Skeletal muscle satellite cell (primary cell): ENCODE results near the gene EPB41L4A.

Experiments
- H3K27me3 ChIP-seq: 2 replicates; pipeline ENCODE4 v1.7.0; 2013; ENCODE audit warnings: low read length; ENCODE audit not compliant: control insufficient read depth, insufficient read depth
- H3K36me3 ChIP-seq: 2 replicates; pipeline ENCODE4 v1.7.0; 2013; ENCODE audit warnings: mild to moderate bottlenecking, control low read depth, low read length; ENCODE audit not compliant: insufficient read depth
- H3K4me1 ChIP-seq: 2 replicates; pipeline ENCODE4 v1.7.0; 2013; ENCODE audit warnings: low read length; ENCODE audit not compliant: control insufficient read depth, insufficient read depth
- H3K4me2 ChIP-seq: 2 replicates; pipeline ENCODE4 v1.7.0; 2013; ENCODE audit warnings: mild to moderate bottlenecking, low read length
- H3K4me3 ChIP-seq: 2 replicates; pipeline ENCODE4 v1.7.0; 2013; ENCODE audit warnings: low read length
- H3K9ac ChIP-seq: 2 replicates; pipeline ENCODE4 v1.7.0; 2013; ENCODE audit warnings: mild to moderate bottlenecking, low read depth, low read length, moderate library complexity
- H3K9me3 ChIP-seq: replicated peaks from 2 replicates; pipeline ENCODE4 v1.7.0; 2013; ENCODE audit warnings: mild to moderate bottlenecking, control low read depth, low read length

EPB41L4A gene

DNA sequence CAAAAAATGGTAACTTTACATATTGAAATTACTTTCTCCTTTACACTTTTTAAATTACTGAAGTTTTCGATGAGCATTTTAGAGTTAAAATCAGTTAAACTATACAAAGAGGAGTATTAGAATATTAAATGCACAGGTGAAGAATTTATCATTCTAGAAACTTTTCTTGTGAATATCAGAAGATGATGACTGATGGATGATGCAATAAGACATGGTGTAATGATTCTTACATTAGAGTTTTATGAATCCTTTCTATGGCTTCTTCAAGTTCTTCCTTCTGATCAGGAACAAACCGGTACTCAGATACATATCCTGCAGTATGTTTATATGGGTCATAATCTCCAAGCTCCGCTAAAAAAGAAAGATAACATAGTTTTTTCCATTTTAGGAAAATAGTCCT lies 154.4 kb downstream of the EPB41L4A start:
- Histone ChIP-seq H3K27me3 (no peaks in the 10 kb centered on the region), H3K4me1 (no peaks in the 10 kb centered on the region), H3K4me2 (no peak overlapping the region), H3K36me3 (no peaks in the 10 kb centered on the region), H3K4me3 (no peak overlapping the region), H3K9ac (no peak overlapping the region), H3K9me3 (no peaks in the 10 kb centered on the region)

DNA sequence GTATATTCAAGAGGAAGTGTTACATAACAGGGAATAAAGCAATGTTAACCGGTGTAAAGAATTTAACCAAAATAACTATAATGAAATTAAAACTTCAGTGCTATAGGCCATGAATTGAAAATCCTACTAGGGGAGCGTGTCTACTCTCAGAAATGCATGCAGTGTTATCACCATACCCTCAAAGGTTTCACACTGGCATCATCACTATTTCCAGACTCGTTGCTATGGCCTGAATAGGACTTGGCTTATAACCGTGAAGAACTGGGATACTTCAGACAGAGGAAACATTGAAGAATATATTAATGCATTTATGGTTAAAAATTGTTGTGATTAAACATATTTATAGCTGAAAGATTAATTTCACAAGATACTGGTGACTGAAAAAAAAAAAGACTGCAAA lies 154.9 kb downstream of the EPB41L4A start:
- Histone ChIP-seq H3K4me1 (no peaks in the 10 kb centered on the region), H3K9me3 (no peaks in the 10 kb centered on the region), H3K27me3 (no peaks in the 10 kb centered on the region), H3K4me2 (no peak overlapping the region), H3K36me3 (no peaks in the 10 kb centered on the region), H3K4me3 (no peak overlapping the region), H3K9ac (no peak overlapping the region)

DNA sequence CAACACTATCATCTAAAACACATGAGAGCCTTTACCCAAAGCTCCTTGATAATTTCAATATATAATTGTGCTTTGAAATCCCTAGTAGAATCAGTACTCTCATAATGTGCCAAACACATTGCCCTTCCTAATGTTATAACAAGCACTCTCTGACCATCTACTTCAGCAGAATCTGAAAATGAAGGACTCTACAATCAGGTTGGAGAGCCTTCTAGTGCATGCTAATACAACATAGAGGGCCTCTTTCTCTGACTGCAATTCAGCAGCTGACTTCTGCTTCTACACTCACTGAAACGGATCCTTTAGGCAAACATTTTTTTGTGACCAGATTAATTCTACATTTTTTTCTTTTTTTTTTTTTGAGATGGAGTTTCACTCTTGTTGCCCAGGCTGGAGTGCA lies 155.6 kb downstream of the EPB41L4A start:
- Histone ChIP-seq H3K4me2 (no peak overlapping the region), H3K4me1 (no peaks in the 10 kb centered on the region), H3K36me3 (no peaks in the 10 kb centered on the region), H3K9ac (no peak overlapping the region), H3K9me3 (no peaks in the 10 kb centered on the region), H3K4me3 (no peak overlapping the region), H3K27me3 (no peaks in the 10 kb centered on the region)

DNA sequence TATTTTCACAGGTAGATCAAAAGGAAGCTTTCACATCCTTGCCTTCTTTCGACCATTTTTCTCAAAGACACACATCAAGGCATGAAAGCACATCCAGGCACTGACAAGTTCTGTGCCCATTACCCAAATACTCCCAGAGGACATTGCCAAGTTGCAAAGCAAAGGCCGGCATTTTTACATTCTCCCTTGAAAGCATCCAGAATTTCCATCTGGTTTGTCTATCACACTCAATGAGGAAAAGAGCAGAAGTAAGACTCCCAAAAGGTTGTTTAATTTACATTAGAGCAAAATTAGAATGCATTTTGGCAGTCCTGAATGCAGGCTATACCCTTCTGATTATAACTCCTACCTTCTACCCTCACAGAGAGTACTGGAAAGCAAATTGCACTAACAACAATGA lies 160.5 kb downstream of the EPB41L4A start:
- Histone ChIP-seq H3K27me3 (no peaks in the 10 kb centered on the region), H3K36me3 (no peaks in the 10 kb centered on the region), H3K9me3 (no peaks in the 10 kb centered on the region), H3K4me3 (no peak overlapping the region), H3K4me2 (no peak overlapping the region), H3K4me1 (no peaks in the 10 kb centered on the region), H3K9ac (no peak overlapping the region)

DNA sequence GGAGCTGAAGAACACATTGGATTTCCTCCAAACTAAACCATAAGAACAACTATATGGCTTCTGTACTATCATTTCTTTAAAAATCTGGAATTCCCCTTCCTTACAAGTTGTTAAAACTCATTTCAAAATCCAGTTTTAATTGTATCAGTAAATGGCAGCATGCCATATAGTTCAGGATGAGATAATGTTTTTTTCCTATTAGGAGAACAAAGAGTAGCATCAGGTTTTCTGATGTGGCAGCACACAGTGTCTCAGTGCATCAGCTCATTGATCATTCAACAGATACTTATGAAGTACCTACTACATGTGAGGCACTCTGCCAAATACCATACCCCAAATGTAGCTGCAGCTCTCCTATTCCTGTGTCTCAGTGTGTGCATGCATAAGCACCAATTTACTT lies 161.1 kb downstream of the EPB41L4A start:
- Histone ChIP-seq H3K4me1 (no peaks in the 10 kb centered on the region), H3K36me3 (no peaks in the 10 kb centered on the region), H3K9ac (no peak overlapping the region), H3K4me2 (no peak overlapping the region), H3K27me3 (no peaks in the 10 kb centered on the region), H3K9me3 (no peaks in the 10 kb centered on the region), H3K4me3 (no peak overlapping the region)

DNA sequence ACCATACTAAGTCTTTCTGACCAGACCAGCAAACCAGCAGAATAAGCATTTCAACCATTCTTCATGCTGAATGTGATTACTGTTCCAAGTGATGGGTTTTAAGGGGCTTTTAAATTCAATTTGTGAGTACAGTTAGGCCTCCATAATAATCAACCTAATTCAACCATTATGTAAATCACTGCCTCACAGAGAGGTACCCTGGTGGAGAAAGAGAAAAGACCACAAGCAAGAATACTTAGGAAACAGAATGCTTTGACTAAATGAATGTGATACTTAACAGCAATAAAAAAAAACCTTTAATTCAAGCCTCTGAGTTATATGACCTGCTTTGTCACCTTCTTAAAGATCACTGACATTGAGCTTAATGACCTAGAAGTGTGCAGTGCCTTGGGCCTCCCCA lies 162.1 kb downstream of the EPB41L4A start:
- Histone ChIP-seq H3K9me3 (no peaks in the 10 kb centered on the region), H3K36me3 (no peaks in the 10 kb centered on the region), H3K27me3 (no peaks in the 10 kb centered on the region), H3K4me2 (no peak overlapping the region), H3K9ac (no peak overlapping the region), H3K4me3 (no peak overlapping the region), H3K4me1 (no peaks in the 10 kb centered on the region)

DNA sequence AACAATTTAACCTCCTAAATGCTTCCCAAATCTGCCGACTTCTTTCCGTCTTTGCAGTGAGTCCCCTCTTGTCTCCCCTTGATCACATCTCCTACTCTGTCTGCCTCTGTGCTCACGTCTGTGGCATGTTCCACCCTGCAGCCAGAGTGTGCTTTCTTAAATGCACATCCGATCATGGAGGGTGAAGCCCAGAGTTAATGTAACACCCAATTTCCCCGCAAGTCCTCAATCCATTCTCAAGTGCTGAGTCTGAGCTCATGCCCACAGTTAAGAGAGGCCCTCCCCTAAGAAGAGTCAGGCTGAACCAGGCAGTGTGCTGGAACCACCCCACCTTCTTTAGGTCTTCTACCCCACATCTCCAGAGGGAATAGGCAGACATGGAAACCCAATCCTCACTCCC lies 164.8 kb downstream of the EPB41L4A start:
- H3K4me3 ChIP-seq = no peak overlapping the region
- H3K4me1 ChIP-seq = no peaks in the 10 kb centered on the region
- H3K27me3 ChIP-seq = no peaks in the 10 kb centered on the region
- no peak overlapping the region for H3K9ac ChIP-seq
- H3K4me2 ChIP-seq = no peak overlapping the region
- H3K36me3 ChIP-seq = no peaks in the 10 kb centered on the region
- no peaks in the 10 kb centered on the region for H3K9me3 ChIP-seq

DNA sequence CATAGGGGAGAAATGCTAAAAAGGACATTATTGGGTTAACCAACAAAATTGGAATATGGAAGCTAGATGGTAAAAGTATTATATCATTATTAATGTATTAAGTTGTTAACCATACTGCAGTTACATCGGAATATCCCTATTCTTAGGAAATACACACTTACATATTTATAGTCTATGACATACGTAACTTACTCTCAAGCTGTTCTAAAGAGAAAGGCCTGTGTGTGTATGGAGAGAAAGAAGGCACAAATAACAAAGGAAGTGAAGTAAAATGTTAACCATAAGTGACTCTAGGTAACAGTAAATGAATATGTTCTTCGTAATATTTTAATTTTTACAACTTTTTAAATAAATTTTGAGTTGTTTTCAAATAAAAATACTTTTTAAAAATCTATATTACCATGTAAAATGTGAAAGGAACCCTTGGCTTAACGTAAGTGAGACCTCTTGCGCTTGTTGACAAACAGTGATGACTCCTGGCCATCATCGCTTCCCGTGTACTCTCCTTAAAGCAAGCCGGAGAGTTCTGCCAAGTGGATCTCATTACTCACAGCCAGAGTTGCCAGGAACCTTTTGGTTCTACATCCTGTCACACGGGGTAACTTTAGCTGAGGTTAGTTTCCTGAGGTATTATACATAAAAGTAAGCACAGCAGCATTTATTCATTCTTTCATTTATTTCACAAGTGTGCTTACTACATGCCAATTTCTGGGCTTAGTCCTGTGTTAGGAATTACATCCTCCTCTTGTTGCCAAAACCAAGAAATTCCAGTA lies 165.4 kb downstream of the EPB41L4A start:
- no peak overlapping the region for H3K9ac ChIP-seq

DNA sequence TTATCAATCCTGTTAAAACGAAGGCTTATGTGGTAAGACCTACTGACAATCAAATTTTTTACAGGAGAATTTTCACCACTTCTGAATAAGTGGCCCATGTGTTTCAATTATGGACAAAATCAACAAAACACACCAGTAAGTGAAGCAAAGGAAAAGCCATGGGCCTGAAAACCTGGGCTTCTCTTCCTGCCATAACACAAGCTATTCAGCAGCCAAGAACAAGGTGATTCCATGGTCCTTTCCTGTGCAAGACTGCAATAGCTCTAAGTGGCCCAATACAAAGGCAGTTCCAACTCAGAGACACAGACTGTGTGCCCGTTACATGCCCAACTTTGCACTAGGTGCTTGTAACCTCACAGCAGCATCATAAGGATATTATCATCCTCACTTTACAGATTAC lies 168.5 kb downstream of the EPB41L4A start:
- H3K36me3 ChIP-seq = no peaks in the 10 kb centered on the region
- no peaks in the 10 kb centered on the region for H3K4me1 ChIP-seq
- H3K27me3 ChIP-seq = no peaks in the 10 kb centered on the region
- H3K9me3 ChIP-seq = no peaks in the 10 kb centered on the region
- no peak overlapping the region for H3K4me3 ChIP-seq
- no peak overlapping the region for H3K4me2 ChIP-seq
- no peak overlapping the region for H3K9ac ChIP-seq

More for the DNA sequence above, 165.4 kb downstream of the EPB41L4A start:
- H3K4me3 ChIP-seq = no peak overlapping the region
- no peaks in the 10 kb centered on the region for H3K27me3 ChIP-seq
- no peaks in the 10 kb centered on the region for H3K9me3 ChIP-seq
- no peaks in the 10 kb centered on the region for H3K4me1 ChIP-seq
- H3K36me3 ChIP-seq = no peaks in the 10 kb centered on the region
- H3K4me2 ChIP-seq = no peak overlapping the region

DNA sequence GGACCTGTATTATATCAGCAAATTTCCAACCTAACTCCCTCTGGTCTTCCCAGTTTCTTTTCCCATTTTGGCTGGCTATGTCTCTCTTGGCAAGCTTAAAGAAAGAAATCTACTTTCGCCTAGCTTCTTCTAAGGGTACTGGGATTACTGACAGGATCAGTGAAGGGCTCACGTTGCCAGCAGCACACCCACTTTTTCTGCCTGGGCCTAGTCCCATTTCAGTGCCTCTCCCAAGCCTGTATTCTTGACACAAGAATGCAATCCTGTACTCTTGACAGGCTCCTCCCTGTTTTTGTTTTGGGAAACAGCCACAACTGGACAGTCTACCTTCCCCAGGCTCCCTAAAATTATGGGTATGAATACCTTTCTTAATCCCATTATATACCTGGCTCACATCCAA lies 170.5 kb downstream of the EPB41L4A start:
- no peak overlapping the region for H3K4me3 ChIP-seq
- no peak overlapping the region for H3K4me2 ChIP-seq
- H3K36me3 ChIP-seq = no peaks in the 10 kb centered on the region
- H3K9ac ChIP-seq = no peak overlapping the region
- H3K9me3 ChIP-seq = no peaks in the 10 kb centered on the region
- H3K27me3 ChIP-seq = no peaks in the 10 kb centered on the region
- H3K4me1 ChIP-seq = no peaks in the 10 kb centered on the region

DNA sequence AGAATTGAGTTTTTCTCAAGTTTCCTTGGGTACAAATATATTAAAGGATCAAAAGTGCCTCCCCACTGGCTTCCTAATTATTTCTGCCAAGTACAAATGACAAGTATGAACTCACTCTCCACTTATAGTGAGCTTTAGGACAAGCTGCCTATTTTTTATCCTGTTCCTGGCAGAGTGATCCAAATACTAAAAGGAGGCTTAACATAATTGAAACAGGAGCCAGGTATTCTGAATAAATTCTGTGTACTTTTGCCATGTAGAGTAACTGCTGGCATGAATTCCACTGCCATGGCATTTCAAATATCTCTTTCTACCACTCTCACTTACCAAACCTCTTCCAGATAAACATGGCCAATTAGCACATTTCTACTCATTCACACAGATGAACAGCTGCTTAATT lies 171.1 kb downstream of the EPB41L4A start:
- H3K27me3 ChIP-seq = no peaks in the 10 kb centered on the region
- H3K4me3 ChIP-seq = no peak overlapping the region
- no peaks in the 10 kb centered on the region for H3K9me3 ChIP-seq

DNA sequence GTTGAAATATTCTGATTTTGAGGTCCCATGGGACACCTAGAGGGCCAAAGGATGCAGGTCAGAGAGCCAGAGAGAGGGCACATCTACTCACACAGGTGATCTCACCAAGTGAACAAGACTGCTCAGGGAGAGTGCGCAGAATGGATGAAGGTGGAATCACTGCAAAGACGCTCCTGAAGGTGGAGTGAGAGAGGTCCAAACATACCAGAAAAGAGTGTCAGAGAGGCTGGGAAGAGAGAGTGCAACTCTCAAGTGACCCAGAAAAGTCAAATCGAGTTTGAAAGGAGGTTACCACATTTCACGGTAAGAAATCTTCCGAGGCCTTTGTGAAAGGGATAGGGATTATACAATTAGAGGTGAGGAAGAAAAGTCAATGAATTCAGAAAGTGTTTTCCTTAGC lies 173.4 kb downstream of the EPB41L4A start:
- Histone ChIP-seq H3K36me3 (no peaks in the 10 kb centered on the region), H3K9ac (no peak overlapping the region), H3K4me1 (no peaks in the 10 kb centered on the region), H3K4me3 (no peak overlapping the region), H3K4me2 (no peak overlapping the region), H3K9me3 (no peaks in the 10 kb centered on the region), H3K27me3 (no peaks in the 10 kb centered on the region)

More for the DNA sequence above, 171.1 kb downstream of the EPB41L4A start:
- Histone ChIP-seq H3K4me1 (no peaks in the 10 kb centered on the region), H3K36me3 (no peaks in the 10 kb centered on the region), H3K4me2 (no peak overlapping the region), H3K9ac (no peak overlapping the region)
